GM12878 (cell line): Measurements from ENCODE around the gene IGSF11. TPM values are rescaled to one million over a fixed set of nuclear protein-coding genes. Genes with fewer than 3 reads are reported as not detected.

Source experiments
- BACH1 ChIP-seq: fragments of 450-650 bp; IDR thresholded peaks from 2 replicates; pipeline ENCODE4 v1.6.1; 2017; ENCODE audit warnings: mild to moderate bottlenecking, borderline replicate concordance
- BHLHE40 ChIP-seq, 2 experiments: fragments of 450-650 bp in 1 of 2; IDR thresholded peaks; 2 replicates each; pipeline ENCODE4 v1.6.1; 2011 to 2017; ENCODE audit warnings: low read depth in 2 of 2, borderline replicate concordance in 1 of 2, improper control_type of control experiment in 1 of 2, low read length in 1 of 2, mild to moderate bottlenecking in 1 of 2
- CEBPB ChIP-seq, 2 experiments: fragments of 150-350 bp in 1 of 2; IDR thresholded peaks; 2 replicates each; pipeline ENCODE4 v1.6.1; 2012 to 2014; ENCODE audit warnings: low read depth in 2 of 2, low read length in 2 of 2, borderline replicate concordance in 1 of 2, inconsistent platforms in 1 of 2
- E4F1 ChIP-seq: fragments of 450-650 bp; IDR thresholded peaks from 2 replicates; pipeline ENCODE4 v1.6.1; 2018; ENCODE audit warnings: borderline replicate concordance, mild to moderate bottlenecking; ENCODE audit not compliant: partially characterized antibody
- EGR1 ChIP-seq, 2 experiments: IDR thresholded peaks; 1 replicate in 1 of 2; 2 replicates in 1 of 2; pipeline ENCODE4 v1.6.1; 2011 to 2012; ENCODE audit warnings: low read depth in 2 of 2, low read length in 2 of 2, borderline replicate concordance in 1 of 2, mild to moderate bottlenecking in 1 of 2, moderate library complexity in 1 of 2
- ETV6 ChIP-seq, 2 experiments: fragments of 450-650 bp in 1 of 2; IDR thresholded peaks in 1 of 2; conservative IDR thresholded peaks in 1 of 2; 2 replicates each; pipeline ENCODE4 v1.6.1; 2014; ENCODE audit warnings: antibody characterized with exemption in 1 of 2, borderline replicate concordance in 1 of 2, low read depth in 1 of 2, mild to moderate bottlenecking in 1 of 2, moderate library complexity in 1 of 2
- FOS ChIP-seq: IDR thresholded peaks from 3 replicates; pipeline ENCODE4 v1.6.1; 2011; ENCODE audit warnings: borderline replicate concordance; ENCODE audit not compliant: insufficient read length; ENCODE audit errors: extremely low read depth
- GATAD2B ChIP-seq: fragments of 450-650 bp; conservative IDR thresholded peaks from 2 replicates; pipeline ENCODE4 v1.6.1; 2017; ENCODE audit warnings: low read depth, mild to moderate bottlenecking, moderate library complexity
- HDAC6 ChIP-seq: fragments of 200-600 bp; sonication (generic); IDR thresholded peaks from one replicate; pipeline ENCODE4 v1.8.0; 2017; ENCODE audit warnings: antibody characterized with exemption; ENCODE audit not compliant: unreplicated experiment
- KAT2A ChIP-seq: conservative IDR thresholded peaks from 2 replicates; pipeline ENCODE4 v1.6.1; 2011; ENCODE audit warnings: low read depth, low read length; ENCODE audit not compliant: control insufficient read depth
- NFYB ChIP-seq: IDR thresholded peaks from 2 replicates; pipeline ENCODE4 v1.6.1; 2011; ENCODE audit warnings: low read depth, mild to moderate bottlenecking, low read length, improper control_type of control experiment, moderate library complexity; ENCODE audit not compliant: insufficient read depth
- NKRF ChIP-seq: fragments of 450-650 bp; conservative IDR thresholded peaks from 2 replicates; pipeline ENCODE4 v1.6.1; 2017; ENCODE audit warnings: mild to moderate bottlenecking, moderate library complexity
- PAX5 ChIP-seq: IDR thresholded peaks from 2 replicates; pipeline ENCODE4 v1.6.1; 2011; ENCODE audit warnings: low read depth, low read length, borderline replicate concordance
- POLR2AphosphoS5 ChIP-seq: IDR thresholded peaks from 2 replicates; pipeline ENCODE4 v1.6.1; 2011; ENCODE audit warnings: mild to moderate bottlenecking, low read length, inconsistent platforms
- RAD51 ChIP-seq: fragments of 450-650 bp; IDR thresholded peaks from 2 replicates; pipeline ENCODE4 v1.6.1; 2016; ENCODE audit warnings: moderate library complexity, mild to moderate bottlenecking, inconsistent platforms
- RBBP5 ChIP-seq: fragments of 200-600 bp; sonication (generic); conservative IDR thresholded peaks from 2 replicates; pipeline ENCODE4 v1.6.1; 2016
- RELA ChIP-seq: fragments of 450-650 bp; IDR thresholded peaks from 2 replicates; pipeline ENCODE4 v1.8.0; 2014; ENCODE audit warnings: borderline replicate concordance; ENCODE audit not compliant: partially characterized antibody
- RFX5 ChIP-seq: IDR thresholded peaks from 2 replicates; pipeline ENCODE4 v1.6.1; 2011; ENCODE audit warnings: low read depth, low read length, improper control_type of control experiment
- SKIL ChIP-seq: fragments of 450-650 bp; IDR thresholded peaks from 2 replicates; pipeline ENCODE4 v1.6.1; 2017; ENCODE audit warnings: mild to moderate bottlenecking, low read depth, inconsistent platforms; ENCODE audit not compliant: poor library complexity, severe bottlenecking
- SP1 ChIP-seq: IDR thresholded peaks from one replicate; pipeline ENCODE4 v1.6.1; 2011; ENCODE audit warnings: low read depth, low read length
- SPI1 ChIP-seq: IDR thresholded peaks from 2 replicates; pipeline ENCODE4 v1.6.1; 2011; ENCODE audit warnings: low read depth, mild to moderate bottlenecking, low read length, moderate library complexity, borderline replicate concordance; ENCODE audit not compliant: insufficient read depth
- STAT3 ChIP-seq: IDR thresholded peaks from 2 replicates; pipeline ENCODE4 v1.6.1; 2011; ENCODE audit warnings: low read depth, low read length, improper control_type of control experiment
- TAF1 ChIP-seq: IDR thresholded peaks from 2 replicates; pipeline ENCODE4 v1.6.1; 2011; ENCODE audit warnings: mild to moderate bottlenecking, low read depth, low read length, borderline replicate concordance
- polyA plus RNA-seq, 11 experiments: library from polyadenylated mRNA; depleted of rRNA in 4 of 11; unstranded in 6 of 11; stranded (reverse) in 5 of 11; fragments of >200 nt; fragmentation: Nextera tagmentation in 4 of 11; fragmentation: Illumina TruSeq in 1 of 11; extraction: Ambion mirVana in 4 of 11; extraction: Trizol in 1 of 11; gene quantifications; 1 replicate in 1 of 11; 2 replicates in 10 of 11; pipeline versions ENCODE4 v1.2.1 to v1.2.3, GENCODE V29; 2011 to 2016; ENCODE audit warnings: inconsistent platforms in 2 of 11, missing spikeins in 2 of 11, low read depth in 1 of 11
- total RNA-seq, 4 experiments: library from RNA; depleted of rRNA in 3 of 4; stranded (reverse); fragments of >200 nt in 3 of 4; fragmentation: Illumina TruSeq in 1 of 4; extraction: Trizol in 1 of 4; gene quantifications; 2 replicates each; pipeline versions ENCODE4 v1.2.1 to v1.2.3, GENCODE V29; 2013 to 2021

Gene IGSF11
- total and polyA plus RNA-seq, 10 of the 15 experiments (the other 5 are each of a cell fraction or from before 2014, with no cell fraction given): 0.03 TPM; not detected in 9

GRCh38 chr3:119034256-119035013, at the start of gene IGSF11 (continued):
- TF ChIP-seq NKRF (no peak), RELA (peak; percentile 54), BHLHE40 (IDR thresholded peaks at IDR 0.05; ENCODE audit: borderline replicate concordance in 1 of 2, low read depth in 2 of 2, low read length in 1 of 2) (peak in 1 of 2 experiments; percentile 53; a peak in 1 of 4 replicates), RFX5 (no peak), TAF1 (no peak), ETV6 (conservative IDR thresholded peaks at IDR 0.05 in 1 of 2, IDR thresholded peaks at IDR 0.05 in 1 of 2; ENCODE audit: borderline replicate concordance in 1 of 2, low read depth in 1 of 2) (no peak), BACH1 (0 out of 2 replicates have a peak, but pooled peaks have one; percentile 28), KAT2A (no peak), NFYB (no peak), RBBP5 (no peak), SPI1 (no peak), E4F1 (no peak), FOS (no peak), POLR2AphosphoS5 (no peak), PAX5 (no peak; the same call in 1 of the 2 replicates), CEBPB (IDR thresholded peaks at IDR 0.05; ENCODE audit: borderline replicate concordance in 1 of 2, low read depth in 2 of 2, low read length in 2 of 2) (no peak), EGR1 (IDR thresholded peaks at IDR 0.05; ENCODE audit: borderline replicate concordance in 1 of 2, low read depth in 2 of 2, low read length in 2 of 2) (peak in 1 of 2 experiments; percentile 90; a peak in 2 of 3 replicates), SKIL (no peak), STAT3 (no peak), SP1 (no peak), HDAC6 (no peak), RAD51 (no peak), GATAD2B (peak; percentile 60; the same call in 1 of the 2 replicates)
